HG03571 (cell line): Measurements from ENCODE around the gene TLE1.
"Not testable (repeated sequence)": the region's sequence is repeated elsewhere in the genome, so short reads cannot be mapped to it uniquely, and the experiment has no call there.

ENCODE experiments used
- ATAC-seq: cut with Tn5 transposase; IDR thresholded peaks from one replicate; pipeline ENCODE4 v1.9.1; 2021; ENCODE audit not compliant: unreplicated experiment

Gene TLE1

DNA sequence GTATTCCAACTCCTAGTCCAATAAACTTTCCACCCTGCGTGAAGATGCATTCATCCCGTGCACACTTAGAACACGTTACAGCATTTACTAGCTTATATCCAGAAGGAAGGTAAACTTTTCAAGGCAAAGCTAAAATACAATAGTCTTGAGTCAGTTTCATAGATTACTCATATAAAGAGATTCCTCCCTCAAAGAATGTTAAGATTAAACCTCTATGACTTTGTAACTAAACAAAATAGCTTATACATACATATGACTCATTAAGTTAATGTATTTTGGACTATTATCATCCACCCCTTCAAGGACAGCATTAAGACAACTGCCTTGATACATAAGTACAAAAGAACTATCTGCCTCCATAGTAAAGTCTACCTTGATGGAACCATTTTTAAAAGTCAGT, 36.1 kb downstream of the TLE1 start:
- ATAC-seq = no peak

DNA sequence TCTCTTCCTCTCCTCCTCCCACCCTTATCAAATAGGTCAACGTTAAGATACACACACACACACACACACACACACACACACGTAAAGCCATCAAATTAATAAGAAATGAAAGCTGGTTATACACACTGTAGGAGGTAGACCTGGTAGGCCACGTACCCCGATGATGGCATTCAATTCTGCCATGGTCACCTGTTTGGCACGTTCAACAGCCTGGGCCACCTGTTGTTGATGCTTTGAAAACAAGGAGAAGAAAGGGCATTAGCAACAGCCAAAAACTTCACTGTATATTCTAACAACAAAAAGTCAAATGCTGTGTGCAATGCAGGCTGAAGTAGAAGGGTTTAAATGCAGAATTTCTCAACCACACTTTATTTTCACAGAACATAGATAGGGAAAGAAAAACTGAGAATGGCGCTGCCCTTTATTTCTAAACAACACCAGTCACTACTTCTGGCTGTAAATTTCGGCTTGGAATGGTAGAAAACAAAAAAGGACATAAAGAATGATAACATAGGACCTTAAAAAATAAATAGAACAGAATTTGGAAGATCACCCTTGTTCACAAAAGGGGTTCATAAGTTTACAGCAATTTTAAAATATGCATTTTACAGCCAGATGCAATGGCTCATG, 37.2 kb downstream of the TLE1 start:
- no peak for ATAC-seq

DNA sequence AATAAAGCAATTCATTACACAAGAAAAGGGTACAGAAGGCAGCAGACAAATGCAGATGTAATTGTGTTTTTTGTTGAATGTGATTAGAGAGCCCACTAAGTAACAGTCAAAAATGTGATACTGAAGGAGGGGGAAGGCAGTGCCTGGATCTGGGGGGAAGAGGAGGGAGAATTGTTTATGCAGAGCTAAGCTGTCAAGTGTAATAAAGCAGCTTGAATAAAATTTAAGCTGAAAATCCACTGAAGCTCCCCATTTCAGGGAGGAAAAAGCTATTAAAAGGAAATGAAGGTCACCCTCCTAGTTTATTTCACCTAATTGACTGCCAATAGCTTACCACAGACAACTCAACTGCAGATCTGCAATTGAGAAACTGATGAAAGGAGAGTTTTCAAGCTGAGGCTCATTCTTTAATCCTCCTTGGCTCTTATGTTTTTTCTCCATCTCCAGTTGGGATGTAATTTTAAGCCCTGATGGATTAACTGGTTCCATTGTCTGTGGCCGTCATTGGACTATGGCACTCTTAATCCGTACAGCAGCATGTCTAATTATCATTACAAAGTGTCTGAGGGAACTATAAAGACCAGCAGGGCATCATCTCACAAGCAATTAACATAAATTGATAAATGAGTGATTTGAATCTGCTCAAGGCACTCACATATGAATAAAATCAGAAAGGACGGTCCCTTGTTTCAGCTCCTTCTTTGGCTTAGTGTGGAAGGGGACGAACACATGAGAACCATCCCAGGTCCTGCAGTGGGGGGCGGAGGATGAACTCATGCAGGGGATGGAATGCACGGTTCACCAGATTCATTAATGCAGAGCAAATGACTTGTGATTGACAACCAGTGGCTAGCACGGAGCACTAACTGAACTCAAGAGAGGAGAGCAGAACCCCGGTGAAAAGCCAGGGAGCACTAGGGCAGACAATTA, 38.5 kb downstream of the TLE1 start:
- no peak for ATAC-seq

DNA sequence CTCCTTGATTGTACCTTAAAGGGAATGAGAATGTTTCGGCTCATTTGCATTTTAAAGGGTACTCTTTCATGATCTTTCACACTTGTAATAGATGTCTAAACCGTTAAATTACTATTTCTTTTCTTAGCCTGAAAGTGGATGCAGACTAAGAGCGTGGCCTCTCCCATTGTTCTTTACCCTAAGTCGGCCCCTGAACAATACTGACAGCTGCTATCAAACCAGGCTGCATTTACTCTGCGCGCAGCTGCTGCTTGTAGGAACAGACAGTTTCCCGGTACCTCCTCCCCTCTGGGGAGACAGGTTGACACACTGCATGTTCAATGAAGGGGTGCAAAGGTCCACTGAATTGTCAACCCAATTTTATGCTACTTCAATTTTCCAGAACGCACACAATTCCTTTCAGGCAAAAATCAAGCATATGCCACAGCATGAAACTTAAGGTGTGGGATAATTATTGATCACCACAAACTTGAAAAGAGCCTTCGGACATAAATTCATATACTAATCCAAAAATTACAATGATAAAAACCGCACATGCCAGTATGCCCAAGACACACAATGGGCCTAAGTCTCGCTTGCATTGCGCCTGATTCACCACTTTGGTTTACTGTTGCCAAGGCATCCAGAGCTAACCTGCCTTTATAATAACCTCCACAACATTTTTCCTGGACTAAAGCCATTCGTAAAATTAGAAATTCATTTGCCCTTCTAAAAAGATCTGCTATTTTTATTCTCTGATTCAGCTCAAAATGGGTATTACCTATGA, 39.7 kb downstream of the TLE1 start:
- ATAC-seq = no peak

DNA sequence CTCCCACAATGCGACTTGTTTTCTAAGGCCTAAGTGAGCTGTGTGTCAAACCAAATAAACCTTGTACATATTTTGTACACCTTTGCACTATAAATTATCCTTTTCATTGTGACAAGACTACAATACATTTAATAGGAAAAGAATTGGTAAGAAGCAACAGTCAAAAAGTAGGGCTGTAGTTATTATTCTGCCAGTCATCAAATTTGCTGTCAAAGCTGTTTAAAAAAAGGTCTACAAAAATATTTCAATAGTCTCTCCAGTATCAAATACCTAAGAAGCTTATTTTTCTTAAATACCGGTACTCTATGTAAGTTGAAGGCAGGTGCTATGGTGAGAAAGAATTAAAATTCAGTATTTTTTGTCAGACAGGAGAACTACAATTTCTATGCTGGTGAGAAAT, 40.5 kb downstream of the TLE1 start:
- ATAC-seq = no peak

DNA sequence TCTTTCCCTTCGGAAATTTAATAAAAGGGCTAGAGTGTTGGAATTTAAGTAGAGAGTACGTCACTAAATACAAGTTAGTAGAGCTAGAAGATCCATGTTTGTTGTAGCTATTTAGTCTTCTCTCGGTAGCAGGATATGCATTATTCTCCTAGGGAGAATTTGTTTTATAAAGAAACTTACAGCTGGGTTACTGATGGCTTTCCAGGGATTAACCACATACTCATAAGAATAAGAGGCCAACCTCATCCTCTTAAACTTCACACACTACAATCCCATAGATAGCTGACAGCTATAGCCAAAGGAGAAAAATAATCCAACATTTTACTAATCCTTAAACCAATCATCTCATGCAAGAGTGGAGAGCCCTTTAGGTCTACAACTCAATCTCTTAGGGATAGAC, 43.0 kb downstream of the TLE1 start:
- ATAC-seq = no peak

DNA sequence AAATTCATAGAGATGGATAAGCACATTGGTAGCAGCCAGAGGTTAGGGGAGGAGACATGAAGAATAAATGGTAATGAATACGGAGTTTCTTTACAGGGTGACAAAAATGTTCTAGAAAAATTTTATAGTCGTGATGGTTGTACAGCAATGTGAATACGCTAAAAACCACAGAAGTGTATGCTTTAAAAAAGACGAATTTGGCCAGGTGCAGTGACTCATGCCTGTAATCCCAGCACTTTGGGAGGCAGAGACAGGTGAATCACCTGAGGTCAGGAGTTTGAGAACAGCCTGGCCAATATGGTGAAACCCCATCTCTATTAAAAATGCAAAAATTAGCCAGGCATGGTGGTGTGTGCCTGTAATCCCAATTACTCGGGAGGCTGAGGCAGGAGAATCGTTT, 44.8 kb downstream of the TLE1 start:
- ATAC-seq = not testable (repeated sequence)

DNA sequence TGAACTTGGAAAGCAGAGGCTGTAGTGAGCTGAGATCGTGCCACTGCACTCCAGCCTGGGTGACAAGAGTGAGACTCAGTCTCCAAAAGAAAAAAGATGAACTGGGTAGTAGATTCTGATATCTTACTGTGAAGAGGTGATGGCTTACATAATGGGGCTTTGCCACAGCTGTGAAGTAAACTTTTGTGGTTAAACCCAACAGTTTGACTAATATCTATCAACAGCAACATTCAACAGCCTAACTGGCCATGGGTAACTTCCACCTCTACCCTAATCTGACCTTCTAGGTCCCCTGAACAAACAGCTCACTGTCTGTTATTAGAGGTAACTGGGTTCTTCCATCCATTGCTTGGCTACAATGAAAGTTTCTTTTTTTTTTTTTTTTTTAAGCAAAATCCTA, 52.1 kb downstream of the TLE1 start:
- no peak for ATAC-seq

DNA sequence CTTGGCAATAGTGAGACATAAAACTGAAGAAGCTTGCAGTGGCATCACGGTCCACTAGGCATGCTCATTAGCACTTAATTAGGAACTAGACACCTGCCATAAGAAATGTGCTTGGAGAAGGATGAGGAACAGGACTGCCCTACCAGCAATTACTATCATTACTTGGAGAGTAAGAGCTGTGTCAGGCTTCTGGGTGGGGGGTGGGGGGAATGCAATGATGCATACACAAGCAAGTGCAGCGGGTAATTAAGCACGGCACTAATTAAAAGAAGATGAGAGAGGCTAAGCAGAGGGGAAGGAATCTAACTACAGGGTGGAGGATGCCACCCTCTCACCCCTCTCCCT, 53.1 kb downstream of the TLE1 start:
- no peak for ATAC-seq

DNA sequence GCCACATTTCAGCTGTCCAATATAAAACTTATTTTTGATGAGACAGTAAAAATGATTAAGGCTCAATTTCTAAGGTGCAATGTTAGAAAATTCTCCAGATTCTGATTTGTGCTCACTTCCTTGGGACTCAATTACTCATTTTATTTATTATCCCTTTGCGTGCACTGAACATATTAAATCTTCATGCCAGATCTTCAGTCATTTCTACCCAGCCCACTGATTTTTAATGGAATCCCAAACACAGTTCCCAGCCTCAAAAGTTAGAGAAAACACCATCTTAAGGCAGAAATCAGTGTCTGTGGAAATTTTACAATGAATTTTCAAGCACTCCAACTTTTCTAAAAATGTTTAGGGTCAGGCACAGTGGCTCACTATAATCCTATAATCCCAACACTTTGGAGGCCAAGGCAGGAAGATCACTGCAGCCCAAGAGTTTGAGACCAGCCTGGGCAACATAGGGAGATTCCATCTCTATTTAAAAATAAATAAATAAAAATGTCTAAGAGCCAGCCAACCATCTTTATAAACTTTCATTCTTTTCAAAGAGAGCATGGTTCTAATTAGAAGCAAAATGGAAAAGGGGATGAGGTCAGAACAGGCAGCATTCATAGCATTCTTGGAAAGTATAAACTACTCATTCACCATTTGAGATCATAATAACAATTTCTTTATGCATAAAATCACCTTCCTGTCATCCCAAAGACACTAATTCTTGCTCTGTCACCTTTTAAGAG, 53.7 kb downstream of the TLE1 start:
- no peak for ATAC-seq

DNA sequence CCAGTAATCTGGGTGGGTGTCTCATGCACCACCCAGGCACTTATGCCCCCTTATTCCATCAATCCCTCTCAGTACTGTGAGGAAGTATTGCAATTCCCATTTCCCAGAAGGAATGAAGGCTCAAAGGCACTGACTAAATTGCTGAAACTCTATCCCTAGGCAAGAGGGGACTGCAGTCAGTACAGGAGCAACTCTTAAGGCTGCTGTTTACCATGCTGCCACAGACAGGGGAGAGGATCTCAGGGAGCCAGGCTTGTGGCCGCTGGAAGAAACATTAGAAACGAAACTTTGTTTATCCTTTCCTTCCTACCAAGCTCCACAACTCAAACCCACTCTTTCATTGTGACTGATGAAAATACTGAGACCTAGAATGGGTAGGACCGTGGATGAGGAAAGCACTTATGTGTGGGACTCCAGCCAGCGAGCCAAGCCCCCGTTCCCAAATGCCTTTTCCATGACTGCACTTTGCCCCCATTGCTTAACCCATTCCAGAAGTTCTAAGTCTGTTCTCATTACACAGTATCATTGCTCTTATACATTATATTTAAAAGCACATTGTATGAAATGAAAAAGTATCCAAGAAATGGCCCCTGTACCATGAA, 54.3 kb downstream of the TLE1 start:
- ATAC-seq = no peak

DNA sequence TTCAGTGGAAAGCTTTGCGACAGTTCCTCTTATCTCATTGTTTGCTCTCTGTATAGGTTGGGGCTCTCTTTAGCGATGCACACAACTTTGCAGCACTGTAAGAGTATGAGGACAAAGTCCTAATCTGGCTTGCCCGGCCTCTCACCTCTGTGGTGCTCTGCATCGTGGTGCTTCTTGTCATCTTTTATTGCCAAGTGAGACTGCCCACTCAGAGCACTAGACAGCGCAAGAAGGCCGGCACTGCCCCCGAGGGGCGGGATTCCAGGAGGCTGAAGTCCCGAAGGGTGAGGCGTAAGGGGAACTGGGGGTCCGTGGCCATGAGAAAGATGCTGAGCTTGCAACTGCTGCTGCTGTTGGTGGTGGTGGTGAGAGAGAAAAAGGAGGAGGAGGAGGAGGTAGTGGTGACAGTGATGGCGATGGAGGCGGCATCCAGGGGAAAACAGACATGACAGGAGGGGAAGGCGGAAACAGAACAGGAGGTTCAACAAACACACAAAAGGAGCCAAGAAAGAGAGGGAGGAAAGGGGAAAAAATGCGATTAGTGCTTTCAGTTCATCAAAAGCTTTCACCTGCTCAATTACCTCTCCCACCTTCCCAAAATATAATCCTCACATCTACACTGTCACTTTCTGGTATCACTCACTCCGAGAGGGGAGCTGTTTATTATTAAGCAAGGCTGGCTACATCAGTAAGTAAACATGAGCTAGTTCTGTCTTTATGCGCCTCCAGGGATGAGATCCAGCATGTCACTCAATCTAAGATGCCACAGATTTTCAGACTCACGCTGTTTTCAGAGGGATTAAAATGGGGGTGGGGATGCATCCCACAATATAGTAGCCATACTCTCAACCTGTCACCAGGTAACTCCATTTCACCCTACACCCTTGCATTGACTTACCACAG, 55.1 kb downstream of the TLE1 start:
- no peak for ATAC-seq

DNA sequence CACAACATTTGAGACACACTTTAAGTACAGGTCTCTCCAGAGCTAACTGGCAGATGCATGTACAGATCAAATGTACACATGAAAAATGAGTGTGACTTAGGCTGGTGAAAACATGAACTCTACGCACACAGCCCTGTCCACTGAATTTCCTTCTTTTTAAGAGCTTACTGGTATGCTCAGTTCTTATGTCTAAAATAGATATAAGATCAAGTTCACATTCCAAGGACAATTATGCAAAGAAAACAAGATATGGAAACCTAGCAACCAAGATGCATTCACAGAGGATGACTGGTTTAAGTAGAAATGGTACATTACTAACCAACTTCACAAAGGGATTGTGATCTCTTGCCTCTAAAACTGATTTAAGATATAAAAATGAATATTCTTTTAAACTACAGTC, 56.7 kb downstream of the TLE1 start:
- ATAC-seq = no peak

DNA sequence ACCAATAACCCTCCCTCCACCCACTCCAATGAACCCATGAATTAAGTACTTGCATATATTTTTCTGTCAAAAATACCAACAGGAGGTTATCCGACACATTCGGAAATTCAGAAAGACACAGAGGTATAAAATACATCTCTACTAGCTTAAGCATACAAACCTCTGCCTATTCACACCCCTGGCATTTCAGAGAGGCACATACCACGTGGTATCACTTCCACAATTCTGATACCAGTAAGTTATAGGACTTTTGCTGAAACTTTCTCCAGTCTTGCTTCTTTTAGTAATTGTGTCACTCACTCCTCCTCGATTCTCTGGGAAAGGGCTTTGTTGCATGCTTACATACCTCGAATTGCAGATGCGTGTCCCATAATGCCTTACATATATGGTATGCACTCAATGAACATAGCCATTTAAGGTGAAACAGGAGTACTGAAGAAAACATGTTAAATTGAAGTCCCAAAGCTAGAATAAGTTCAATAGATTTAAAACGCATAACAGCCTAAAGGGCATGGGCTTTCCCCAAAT, 58.1 kb downstream of the TLE1 start:
- no peak for ATAC-seq

DNA sequence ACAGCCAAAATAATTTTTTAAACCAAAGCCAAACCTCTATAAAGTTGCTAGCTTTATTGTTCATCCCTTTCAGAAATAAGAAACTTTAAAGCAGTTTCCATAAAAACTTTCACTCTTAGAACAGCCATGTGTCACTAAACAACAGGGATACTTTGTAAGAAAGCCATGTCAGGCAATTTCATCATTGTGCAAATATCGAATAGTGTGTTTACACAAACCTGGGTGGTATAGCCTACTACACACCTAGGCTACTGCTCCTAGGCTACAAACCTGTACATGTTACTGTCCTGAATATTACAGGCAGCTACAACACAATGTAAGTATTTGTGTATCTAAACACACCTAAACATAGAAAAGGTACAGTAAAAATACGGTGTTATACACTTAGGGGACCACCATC, 59.9 kb downstream of the TLE1 start:
- ATAC-seq = no peak

DNA sequence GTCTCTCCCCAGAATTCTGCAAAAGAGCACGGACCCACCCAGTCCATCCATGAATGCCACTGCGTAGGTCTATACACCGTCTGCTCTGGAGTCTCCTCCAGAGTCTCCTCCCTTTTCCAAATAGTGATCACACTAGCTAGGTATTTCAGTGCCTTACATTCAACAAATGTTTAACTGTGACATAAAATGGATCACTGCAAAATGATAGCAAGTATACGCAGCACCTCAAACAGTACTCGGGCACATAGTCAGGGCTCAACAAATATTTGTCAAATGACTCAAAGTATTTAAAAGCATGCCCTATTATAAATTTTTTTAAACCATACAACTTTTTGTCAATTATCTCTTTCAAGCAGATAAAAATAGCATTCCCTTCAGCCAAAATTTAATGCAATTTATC, 60.5 kb downstream of the TLE1 start:
- ATAC-seq = no peak

DNA sequence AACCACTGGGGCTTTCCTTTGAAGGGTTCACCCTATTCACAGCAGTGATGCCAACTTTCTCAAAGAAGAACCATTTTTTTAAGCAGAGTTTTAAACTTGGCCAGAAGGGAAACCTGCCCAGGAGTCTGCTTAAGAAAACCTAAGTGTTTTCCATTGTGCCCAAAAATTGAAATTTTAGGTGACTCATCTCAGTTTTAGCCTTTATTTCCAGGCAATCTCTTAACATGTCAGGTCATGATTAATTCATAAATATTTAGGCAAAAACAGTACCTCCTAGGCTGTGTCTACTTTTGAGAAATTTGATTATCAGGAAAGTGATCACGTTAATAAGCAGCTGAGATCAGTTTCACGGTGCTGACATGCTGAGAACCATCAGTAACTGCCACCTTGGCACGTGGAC, 61.9 kb downstream of the TLE1 start:
- no peak for ATAC-seq

DNA sequence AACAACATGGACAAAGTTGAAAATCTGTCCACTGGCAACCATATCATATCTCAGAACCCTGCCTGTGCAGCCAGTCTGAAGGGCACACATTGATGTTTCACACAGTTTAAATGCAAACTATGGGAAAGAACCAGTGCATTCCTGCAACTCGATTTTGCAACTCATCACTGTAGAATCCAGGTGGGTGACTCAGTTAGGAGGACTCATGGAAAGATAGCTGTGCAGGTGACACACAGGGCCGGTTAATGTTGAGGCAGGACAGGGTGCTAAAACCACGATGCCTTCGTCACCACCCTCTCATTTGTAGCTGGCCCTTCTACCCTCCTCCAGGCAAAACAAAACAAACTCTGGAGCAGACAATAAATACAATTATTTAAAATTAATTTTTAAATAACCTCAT, 62.8 kb downstream of the TLE1 start:
- ATAC-seq = no peak

DNA sequence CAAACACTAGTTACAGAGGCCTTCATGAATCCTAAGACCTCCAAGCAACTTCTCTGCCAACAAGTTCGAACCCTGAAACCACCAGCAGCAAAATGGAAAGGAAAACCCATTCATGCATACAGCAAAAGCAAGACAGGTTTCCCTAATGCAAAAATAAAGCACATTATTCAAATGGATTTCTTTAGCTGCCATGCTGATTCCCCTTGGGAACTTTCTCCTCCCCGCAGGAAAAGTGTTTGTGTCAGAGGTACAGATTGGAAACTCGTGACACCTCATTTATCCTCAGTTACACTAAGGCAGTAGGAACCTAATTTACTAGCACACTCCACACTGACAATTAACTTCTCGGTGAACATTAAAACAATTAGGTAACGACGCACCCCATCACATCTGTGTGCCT, 63.4 kb downstream of the TLE1 start:
- no peak for ATAC-seq

DNA sequence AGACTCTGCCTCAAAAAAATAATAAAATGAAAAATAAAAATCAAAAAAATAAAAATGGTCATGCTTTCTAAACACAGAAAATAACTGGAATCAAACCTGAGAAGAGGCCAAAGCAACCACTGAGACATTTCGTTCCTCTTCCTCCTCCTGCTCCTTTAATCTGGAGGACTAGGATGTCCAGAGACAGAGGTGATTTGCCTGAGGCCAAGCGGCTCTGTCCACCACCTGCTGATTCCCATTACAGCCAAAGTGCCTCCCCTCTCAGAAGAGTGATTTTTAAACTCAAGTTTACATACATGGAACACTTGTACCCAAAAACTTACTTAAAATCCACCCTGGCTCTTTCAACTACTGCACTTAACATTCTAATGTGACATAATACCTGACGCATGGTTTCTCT, 65.6 kb downstream of the TLE1 start:
- no peak for ATAC-seq
